GM21723 (cell line): ENCODE results near the gene SHISA5.
A peak's percentile ranks its signal among the peaks of the same experiment; 100 is the strongest.

Source experiments
- ATAC-seq: cut with Tn5 transposase; IDR thresholded peaks from one replicate; pipeline ENCODE4 v1.9.1; 2021; ENCODE audit warnings: mild to moderate bottlenecking, moderate library complexity; ENCODE audit not compliant: unreplicated experiment

SHISA5 gene

GRCh38 chr3:48432411-48433371 lies 71.3 kb downstream of the SHISA5 start:
- no peak for ATAC-seq

- no peak for ATAC-seq
Measured at GRCh38 chr3:48431224-48432029, 72.5 kb downstream of the SHISA5 start.

GRCh38 chr3:48430708-48431101 lies 73.3 kb downstream of the SHISA5 start:
- ATAC-seq = no peak

- no peak for ATAC-seq
Measured at GRCh38 chr3:48429960-48430707, 73.8 kb downstream of the SHISA5 start, which contains the start of gene PLXNB1. Gene PLXNB1, minus strand, starts transcription at chr3:48430086. Its CDS starts 5,475 bp downstream, at chr3:48424611.

GRCh38 chr3:48429317-48429959 lies 74.5 kb downstream of the SHISA5 start:
- ATAC-seq = peak; percentile 48

GRCh38 chr3:48428572-48429316 lies 75.2 kb downstream of the SHISA5 start:
- ATAC-seq = peak; percentile 33

GRCh38 chr3:48428088-48428571 lies 75.8 kb downstream of the SHISA5 start:
- no peak for ATAC-seq

GRCh38 chr3:48427630-48427962 lies 76.4 kb downstream of the SHISA5 start:
- no peak for ATAC-seq

- no peak for ATAC-seq
Measured at GRCh38 chr3:48426944-48427629, 76.9 kb downstream of the SHISA5 start.

- ATAC-seq = no peak
Measured at GRCh38 chr3:48426401-48426909, 77.5 kb downstream of the SHISA5 start.

- no peak for ATAC-seq
Measured at GRCh38 chr3:48425281-48425812, 78.6 kb downstream of the SHISA5 start.

GRCh38 chr3:48423883-48424695 lies 79.9 kb downstream of the SHISA5 start:
- ATAC-seq = no peak

- no peak for ATAC-seq
Measured at GRCh38 chr3:48423241-48423882, 80.6 kb downstream of the SHISA5 start.

- no peak for ATAC-seq
Measured at GRCh38 chr3:48422681-48423080, 81.3 kb downstream of the SHISA5 start.

GRCh38 chr3:48422272-48422671 lies 81.7 kb downstream of the SHISA5 start:
- ATAC-seq = no peak

- no peak for ATAC-seq
Measured at GRCh38 chr3:48420561-48420960, 83.4 kb downstream of the SHISA5 start.

- no peak for ATAC-seq
Measured at GRCh38 chr3:48419597-48419996, 84.4 kb downstream of the SHISA5 start.
